Panc1 (cell line): Measurements from ENCODE around the gene GPR15LG.

ENCODE experiments used
- CTCF ChIP-seq: fragments of 450-650 bp; IDR thresholded peaks from 2 replicates; pipeline ENCODE4 v1.5.1; 2017; ENCODE audit warnings: mild to moderate bottlenecking
- POLR2AphosphoS5 ChIP-seq: IDR thresholded peaks from 2 replicates; pipeline ENCODE4 v1.6.1; 2012; ENCODE audit warnings: mild to moderate bottlenecking, low read depth, low read length, moderate library complexity
- SIN3A ChIP-seq: IDR thresholded peaks from 2 replicates; pipeline ENCODE4 v1.6.1; 2012; ENCODE audit warnings: low read depth, mild to moderate bottlenecking, low read length, moderate library complexity, borderline replicate concordance; ENCODE audit not compliant: insufficient read depth

- TF ChIP-seq CTCF (no peak), POLR2AphosphoS5 (no peak), SIN3A (no peak)
These were observed 21.6 kb downstream of the GPR15LG start for GRCh38 chr10:84195044-84195830.
